Osteoblast (primary cell): Measurements from ENCODE around the gene TBC1D9. TPM values are rescaled to one million over a fixed set of nuclear protein-coding genes. Genes with fewer than 3 reads are reported as not detected.

Source experiments
- DNase-seq: peaks from one replicate; pipeline ENCODE4 v3.0.0; 2011; ENCODE audit warnings: low spot score, mixed read lengths; ENCODE audit not compliant: insufficient read length; ENCODE audit errors: missing footprints
- H2AFZ ChIP-seq: 2 replicates; pipeline ENCODE4 v1.6.0; 2011; ENCODE audit warnings: mild to moderate bottlenecking, low read length
- H3K27ac ChIP-seq: 2 replicates; pipeline ENCODE4 v1.5.1; 2011; ENCODE audit warnings: mild to moderate bottlenecking, low read depth, low read length, moderate library complexity
- H3K27me3 ChIP-seq: 2 replicates; pipeline ENCODE4 v1.6.0; 2012; ENCODE audit warnings: mild to moderate bottlenecking, control low read depth, inconsistent platforms, low read length, moderate library complexity; ENCODE audit not compliant: insufficient read depth
- H3K36me3 ChIP-seq: 2 replicates; pipeline ENCODE4 v1.5.1; 2011; ENCODE audit warnings: mild to moderate bottlenecking, low read length, control low read depth, moderate library complexity; ENCODE audit not compliant: insufficient read depth
- H3K4me1 ChIP-seq: 2 replicates; pipeline ENCODE4 v1.5.1; 2011; ENCODE audit warnings: mild to moderate bottlenecking, low read length, control low read depth, moderate library complexity; ENCODE audit not compliant: insufficient read depth
- H3K4me2 ChIP-seq: 2 replicates; pipeline ENCODE4 v1.6.0; 2011; ENCODE audit warnings: mild to moderate bottlenecking, low read length; ENCODE audit not compliant: insufficient read depth
- H3K4me3 ChIP-seq: fragments of 200-600 bp; sonication (generic); 3 replicates; pipeline ENCODE4 v1.5.1; 2012; ENCODE audit warnings: mild to moderate bottlenecking, low read length, inconsistent platforms; ENCODE audit not compliant: insufficient read depth
- H3K79me2 ChIP-seq: 2 replicates; pipeline ENCODE4 v1.6.0; 2012; ENCODE audit warnings: mild to moderate bottlenecking, low read length, control low read depth, inconsistent platforms; ENCODE audit not compliant: insufficient read depth
- H3K9me3 ChIP-seq: 2 replicates; pipeline ENCODE4 v1.5.1; 2011; ENCODE audit warnings: low read depth, low read length, control low read depth
- H4K20me1 ChIP-seq: 2 replicates; pipeline ENCODE4 v1.6.0; 2012; ENCODE audit warnings: mild to moderate bottlenecking, low read length, control low read depth; ENCODE audit not compliant: insufficient read depth
- CTCF ChIP-seq: IDR thresholded peaks from 2 replicates; pipeline ENCODE4 v1.5.1; 2011; ENCODE audit warnings: mild to moderate bottlenecking, low read depth, low read length, moderate library complexity; ENCODE audit errors: extremely low read depth
- total RNA-seq: library from RNA; depleted of rRNA; stranded (reverse); fragments of >200 nt; gene quantifications from 2 replicates; pipeline ENCODE4 v1.2.3, GENCODE V29; 2012

The TBC1D9 gene
- total RNA-seq, 1 donor = 19.5 TPM

- H3K27me3 ChIP-seq = peaks cover 30% of the 10 kb centered on the region
- H3K4me1 ChIP-seq = no peaks in the 10 kb centered on the region
- H2AFZ ChIP-seq = no peak overlapping the region
- TF ChIP-seq CTCF = no peak
- DNase-seq = no peak
- no peaks in the 10 kb centered on the region for H4K20me1 ChIP-seq
- H3K4me2 ChIP-seq = no peak overlapping the region
- H3K27ac ChIP-seq = no peak overlapping the region
- H3K9me3 ChIP-seq = no peaks in the 10 kb centered on the region
- H3K79me2 ChIP-seq = no peaks in the 10 kb centered on the region
- no peaks in the 10 kb centered on the region for H3K36me3 ChIP-seq
- H3K4me3 ChIP-seq = no peak overlapping the region
Measured at GRCh38 chr4:140584439-140584838, 171.7 kb downstream of the TBC1D9 start.

- Histone ChIP-seq H3K79me2 (no peaks in the 10 kb centered on the region), H2AFZ (no peak overlapping the region), H3K36me3 (no peaks in the 10 kb centered on the region), H4K20me1 (no peaks in the 10 kb centered on the region), H3K9me3 (no peaks in the 10 kb centered on the region), H3K27ac (no peak overlapping the region), H3K4me3 (no peak overlapping the region), H3K4me2 (no peak overlapping the region), H3K4me1 (no peaks in the 10 kb centered on the region), H3K27me3 (peaks cover 48% of the 10 kb centered on the region)
- no peak for TF ChIP-seq CTCF
- DNase-seq = no peak
Measured at GRCh38 chr4:140581078-140581477, 175.1 kb downstream of the TBC1D9 start.

GRCh38 chr4:140579278-140579677 lies 176.9 kb downstream of the TBC1D9 start:
- Histone ChIP-seq H3K9me3 (no peaks in the 10 kb centered on the region), H3K27ac (no peak overlapping the region), H3K4me1 (no peaks in the 10 kb centered on the region), H3K4me3 (no peak overlapping the region), H3K27me3 (peaks cover 60% of the 10 kb centered on the region), H4K20me1 (no peaks in the 10 kb centered on the region), H3K4me2 (no peak overlapping the region), H3K79me2 (no peaks in the 10 kb centered on the region), H3K36me3 (no peaks in the 10 kb centered on the region), H2AFZ (no peak overlapping the region)
- no peak for DNase-seq
- no peak for TF ChIP-seq CTCF

GRCh38 chr4:140575489-140575888 lies 180.7 kb downstream of the TBC1D9 start:
- Histone ChIP-seq H3K27ac (no peak overlapping the region), H3K36me3 (no peaks in the 10 kb centered on the region)

More at GRCh38 chr4:140575489-140575888, 180.7 kb downstream of the TBC1D9 start:
- H3K4me3 ChIP-seq = no peak overlapping the region
- TF ChIP-seq CTCF = no peak
- peaks cover 68% of the 10 kb centered on the region for H3K27me3 ChIP-seq
- H2AFZ ChIP-seq = no peak overlapping the region
- DNase-seq = no peak
- H3K4me1 ChIP-seq = no peaks in the 10 kb centered on the region
- peaks cover 3% of the 10 kb centered on the region for H3K9me3 ChIP-seq
- H3K79me2 ChIP-seq = no peaks in the 10 kb centered on the region
- H4K20me1 ChIP-seq = no peaks in the 10 kb centered on the region
- no peak overlapping the region for H3K4me2 ChIP-seq
